Endodermal cell (in vitro differentiated cells): ENCODE data around the gene FIBCD1. TPM values are rescaled to one million over a fixed set of nuclear protein-coding genes. Genes with fewer than 3 reads are reported as not detected.

Source experiments
- DNase-seq: peaks from one replicate; pipeline ENCODE4 v3.0.0-alpha.2; 2017
- H3K27ac ChIP-seq: 2 replicates; pipeline ENCODE4 v1.5.1; 2013; ENCODE audit warnings: mild to moderate bottlenecking, low read depth, low read length, moderate library complexity
- H3K27me3 ChIP-seq: 2 replicates; pipeline ENCODE4 v1.6.1; 2013; ENCODE audit warnings: mild to moderate bottlenecking, low read length, moderate library complexity; ENCODE audit not compliant: insufficient read depth, control insufficient read depth, poor library complexity, severe bottlenecking
- H3K36me3 ChIP-seq: 2 replicates; pipeline ENCODE4 v1.7.0; 2013; ENCODE audit warnings: mild to moderate bottlenecking, low read length, moderate library complexity; ENCODE audit not compliant: control insufficient read depth, insufficient read depth
- H3K4me1 ChIP-seq: one replicate; pipeline ENCODE4 v1.7.0; 2013; ENCODE audit warnings: low read length; ENCODE audit not compliant: control insufficient read depth, insufficient read depth
- H3K4me3 ChIP-seq: 2 replicates; pipeline ENCODE4 v1.5.1; 2013; ENCODE audit warnings: mild to moderate bottlenecking, low read length, moderate library complexity
- H3K9ac ChIP-seq: 2 replicates; pipeline ENCODE4 v1.6.1; 2013; ENCODE audit warnings: mild to moderate bottlenecking, low read length, moderate library complexity; ENCODE audit not compliant: poor library complexity, severe bottlenecking; ENCODE audit errors: extremely low read depth
- H3K9me3 ChIP-seq: 2 replicates; pipeline ENCODE4 v1.6.1; 2013; ENCODE audit warnings: mild to moderate bottlenecking, low read length, moderate library complexity; ENCODE audit not compliant: control insufficient read depth
- H3K27ac Mint-ChIP-seq: 2 replicates; pipeline ENCODE4 v1.8.0; 2020; ENCODE audit warnings: mixed read lengths
- H3K27me3 Mint-ChIP-seq: 2 replicates; pipeline ENCODE4 v1.8.0; 2021; ENCODE audit warnings: mild to moderate bottlenecking, mixed read lengths; ENCODE audit not compliant: insufficient read depth
- H3K36me3 Mint-ChIP-seq: 2 replicates; pipeline ENCODE4 v1.8.0; 2020; ENCODE audit warnings: low read depth, mixed read lengths
- H3K4me1 Mint-ChIP-seq: 2 replicates; pipeline ENCODE4 v1.8.0; 2020; ENCODE audit warnings: mixed read lengths
- H3K4me3 Mint-ChIP-seq: 2 replicates; pipeline ENCODE4 v1.8.0; 2020; ENCODE audit warnings: mild to moderate bottlenecking, moderate library complexity, mixed read lengths
- H3K9me3 Mint-ChIP-seq: 2 replicates; pipeline ENCODE4 v1.8.0; 2020; ENCODE audit warnings: mild to moderate bottlenecking, mixed read lengths
- CTCF ChIP-seq: fragments of 200-600 bp; sonication (generic); conservative IDR thresholded peaks from 2 replicates; pipeline ENCODE4 v1.5.0; 2021; ENCODE audit warnings: antibody characterized with exemption, mild to moderate bottlenecking
- WGBS, 2 experiments: methylation state at CpG; one replicate each; pipeline versions ENCODE4 v1.1.5 to v1.1.7; 2013; ENCODE audit warnings: missing lambda C conversion rate in 2 of 2, mixed read lengths in 1 of 2; ENCODE audit not compliant: insufficient coverage in 1 of 2, insufficient read length in 1 of 2; 5-methylcytosine and 5-hydroxymethylcytosine counted together
- total RNA-seq, 2 donors: library from RNA; stranded (reverse); fragmentation: NEBNext Ultra II Directional in 1 of 2; extraction: Animal tissue kit (Norgen Biotek cat#: 25700) in 1 of 2; gene quantifications; 2 replicates in 1 of 2; 3 replicates in 1 of 2; pipeline ENCODE4 v1.2.1, GENCODE V29; 2021

The FIBCD1 gene
- total RNA-seq, 2 donors from 2014 or later = 2.8 to 3.7 TPM

- H3K27me3 Mint-ChIP-seq = no peaks in the 10 kb centered on the region
- Histone ChIP-seq H3K27me3 (no peaks in the 10 kb centered on the region), H3K36me3 (no peaks in the 10 kb centered on the region), H3K9ac (no peak overlapping the region), H3K27ac (no peak overlapping the region), H3K4me1 (no peaks in the 10 kb centered on the region), H3K9me3 (no peaks in the 10 kb centered on the region), H3K4me3 (no peak overlapping the region)
- H3K4me1 Mint-ChIP-seq = no peaks in the 10 kb centered on the region
- WGBS, 2 experiments = 75 to 93% methylated on average over 3 to 6 of the region's 6 CpGs
- no peaks in the 10 kb centered on the region for H3K9me3 Mint-ChIP-seq
- no peak overlapping the region for H3K27ac Mint-ChIP-seq
- H3K36me3 Mint-ChIP-seq = no peaks in the 10 kb centered on the region
- DNase-seq = no peak
- H3K4me3 Mint-ChIP-seq = no peak overlapping the region
- no peak for TF ChIP-seq CTCF
Observed at GRCh38 chr9:130983359-130983670, 44.3 kb upstream of the FIBCD1 start.

- H3K36me3 ChIP-seq = no peaks in the 10 kb centered on the region
- Mint-ChIP-seq H3K36me3 (no peaks in the 10 kb centered on the region), H3K27ac (no peak overlapping the region), H3K9me3 (no peaks in the 10 kb centered on the region), H3K27me3 (no peaks in the 10 kb centered on the region), H3K4me3 (no peak overlapping the region), H3K4me1 (no peaks in the 10 kb centered on the region)
- TF ChIP-seq CTCF = no peak
- H3K27ac ChIP-seq = no peak overlapping the region
- H3K9me3 ChIP-seq = no peaks in the 10 kb centered on the region
- no peak overlapping the region for H3K9ac ChIP-seq
- DNase-seq = no peak
- H3K27me3 ChIP-seq = no peaks in the 10 kb centered on the region
- no peaks in the 10 kb centered on the region for H3K4me1 ChIP-seq
- WGBS, 2 experiments = 90 to 91% methylated on average over 7 to 25 of the region's 25 CpGs
- no peak overlapping the region for H3K4me3 ChIP-seq
Observed at GRCh38 chr9:130982636-130983358, 43.8 kb upstream of the FIBCD1 start.

GRCh38 chr9:130981756-130982137 lies 42.7 kb upstream of the FIBCD1 start:
- no peak overlapping the region for H3K9ac ChIP-seq

More at GRCh38 chr9:130981756-130982137, 42.7 kb upstream of the FIBCD1 start:
- DNase-seq = no peak
- no peak overlapping the region for H3K4me3 ChIP-seq
- H3K36me3 ChIP-seq = no peaks in the 10 kb centered on the region
- H3K9me3 Mint-ChIP-seq = no peaks in the 10 kb centered on the region
- no peaks in the 10 kb centered on the region for H3K4me1 ChIP-seq
- WGBS, 2 experiments = 80 to 83% methylated on average over 10 to 14 of the region's 14 CpGs
- H3K4me3 Mint-ChIP-seq = no peak overlapping the region
- no peaks in the 10 kb centered on the region for H3K4me1 Mint-ChIP-seq
- TF ChIP-seq CTCF = no peak
- H3K27me3 Mint-ChIP-seq = no peaks in the 10 kb centered on the region
- no peak overlapping the region for H3K27ac ChIP-seq
- H3K27me3 ChIP-seq = no peaks in the 10 kb centered on the region
- H3K9me3 ChIP-seq = no peaks in the 10 kb centered on the region
- no peaks in the 10 kb centered on the region for H3K36me3 Mint-ChIP-seq
- no peak overlapping the region for H3K27ac Mint-ChIP-seq
